Cardiac muscle cell (in vitro differentiated cells and primary cell): ENCODE measurements around the gene CIP2A. TPM values are rescaled to one million over a fixed set of nuclear protein-coding genes. Genes with fewer than 3 reads are reported as not detected.

Experiments used
- DNase-seq, 2 donors: peaks; one replicate each; pipeline versions ENCODE4 v3.0.0 to v3.0.0-alpha.2; 2010 to 2017; ENCODE audit warnings: low read depth in 1 of 2, low spot score in 1 of 2
- H3K27ac ChIP-seq: fragments of 200-600 bp; sonication (generic); 2 replicates; pipeline ENCODE4 v1.5.1; 2016
- H3K27me3 ChIP-seq: fragments of 200-600 bp; sonication (generic); 2 replicates; pipeline ENCODE4 v1.6.0; 2016; ENCODE audit warnings: control low read depth
- H3K36me3 ChIP-seq: fragments of 200-600 bp; sonication (generic); 2 replicates; pipeline ENCODE4 v1.5.1; 2016; ENCODE audit warnings: control low read depth
- H3K4me1 ChIP-seq: fragments of 200-600 bp; sonication (generic); 2 replicates; pipeline ENCODE4 v1.8.1; 2017; ENCODE audit warnings: low read depth, mild to moderate bottlenecking, mixed run types
- H3K4me3 ChIP-seq: fragments of 200-600 bp; sonication (generic); 2 replicates; pipeline ENCODE4 v1.5.1; 2016; ENCODE audit warnings: mild to moderate bottlenecking
- H3K9me3 ChIP-seq: fragments of 200-600 bp; sonication (generic); 2 replicates; pipeline ENCODE4 v1.5.1; 2017; ENCODE audit warnings: low read depth, mild to moderate bottlenecking, control low read depth
- polyA plus RNA-seq: library from polyadenylated mRNA; unstranded; fragments of >200 nt; fragmentation: Nextera tagmentation; extraction: Ambion mirVana; gene quantifications from 2 replicates; pipeline ENCODE4 v1.2.1, GENCODE V29; 2016
- total RNA-seq: library from RNA; depleted of rRNA; stranded (reverse); fragments of >200 nt; gene quantifications from 2 replicates; pipeline ENCODE4 v1.2.3, GENCODE V29; 2016
- TF ChIP-seq, protein P1 (sequence below): IDR thresholded peaks from 2 replicates; pipeline ENCODE4 v1.5.1; 2012; ENCODE audit warnings: low read depth, mild to moderate bottlenecking, low read length

CIP2A gene
- total and polyA plus RNA-seq, 2 experiments from 2014 or later: 8.1 to 12.2 TPM

DNA sequence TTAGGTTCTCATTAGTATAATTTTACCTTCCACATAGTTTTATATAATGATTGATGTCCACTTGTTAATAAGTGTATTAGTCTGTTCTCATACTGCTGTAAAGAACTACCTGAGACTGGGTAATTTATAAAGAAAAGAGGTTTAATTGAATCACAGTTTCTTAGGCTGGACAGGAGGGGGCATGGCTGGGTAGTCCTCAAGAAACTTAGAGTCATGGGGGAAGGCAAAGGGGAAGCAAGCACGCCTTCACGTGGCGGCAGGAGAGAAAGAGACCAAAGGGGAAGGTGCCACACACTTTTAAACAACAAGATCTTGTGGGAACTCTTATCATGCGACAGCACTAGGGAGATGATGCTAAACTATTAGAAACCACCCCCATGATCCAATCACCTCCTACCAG lies 19.5 kb upstream of the CIP2A start:
- Histone ChIP-seq H3K27me3 (no peaks in the 10 kb centered on the region), H3K36me3 (no peaks in the 10 kb centered on the region), H3K4me1 (peaks cover 3% of the 10 kb centered on the region), H3K4me3 (no peak overlapping the region), H3K9me3 (no peaks in the 10 kb centered on the region), H3K27ac (no peak overlapping the region)
- TF ChIP-seq, protein P1, sequence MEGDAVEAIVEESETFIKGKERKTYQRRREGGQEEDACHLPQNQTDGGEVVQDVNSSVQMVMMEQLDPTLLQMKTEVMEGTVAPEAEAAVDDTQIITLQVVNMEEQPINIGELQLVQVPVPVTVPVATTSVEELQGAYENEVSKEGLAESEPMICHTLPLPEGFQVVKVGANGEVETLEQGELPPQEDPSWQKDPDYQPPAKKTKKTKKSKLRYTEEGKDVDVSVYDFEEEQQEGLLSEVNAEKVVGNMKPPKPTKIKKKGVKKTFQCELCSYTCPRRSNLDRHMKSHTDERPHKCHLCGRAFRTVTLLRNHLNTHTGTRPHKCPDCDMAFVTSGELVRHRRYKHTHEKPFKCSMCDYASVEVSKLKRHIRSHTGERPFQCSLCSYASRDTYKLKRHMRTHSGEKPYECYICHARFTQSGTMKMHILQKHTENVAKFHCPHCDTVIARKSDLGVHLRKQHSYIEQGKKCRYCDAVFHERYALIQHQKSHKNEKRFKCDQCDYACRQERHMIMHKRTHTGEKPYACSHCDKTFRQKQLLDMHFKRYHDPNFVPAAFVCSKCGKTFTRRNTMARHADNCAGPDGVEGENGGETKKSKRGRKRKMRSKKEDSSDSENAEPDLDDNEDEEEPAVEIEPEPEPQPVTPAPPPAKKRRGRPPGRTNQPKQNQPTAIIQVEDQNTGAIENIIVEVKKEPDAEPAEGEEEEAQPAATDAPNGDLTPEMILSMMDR: no peak
- DNase-seq: no peak

DNA sequence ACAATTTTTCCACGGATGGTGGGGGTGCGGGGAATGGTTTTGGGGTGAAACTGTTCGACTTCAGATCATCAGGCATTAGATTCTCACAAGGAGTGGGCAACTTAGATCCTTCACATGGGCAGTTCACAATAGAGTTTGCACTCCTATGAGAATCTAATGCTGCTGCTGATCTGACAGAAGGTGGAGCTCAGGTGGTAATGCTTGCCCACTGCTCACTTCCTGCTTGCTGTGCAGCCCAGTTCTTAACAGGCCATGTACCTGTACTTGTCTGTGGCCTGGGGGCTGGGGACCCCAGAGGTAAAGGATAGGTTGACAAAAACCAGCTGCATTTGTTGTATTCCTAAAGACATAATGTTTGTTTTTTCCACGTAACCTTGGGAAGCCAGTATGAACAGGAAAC lies 16.3 kb upstream of the CIP2A start:
- TF ChIP-seq, protein P1: no peak
- H3K36me3 ChIP-seq: no peaks in the 10 kb centered on the region
- H3K4me3 ChIP-seq: no peak overlapping the region
- H3K27me3 ChIP-seq: no peaks in the 10 kb centered on the region
- H3K9me3 ChIP-seq: no peaks in the 10 kb centered on the region
- H3K4me1 ChIP-seq: peaks cover 21% of the 10 kb centered on the region
- no peak overlapping the region for H3K27ac ChIP-seq
- no peak for DNase-seq

DNA sequence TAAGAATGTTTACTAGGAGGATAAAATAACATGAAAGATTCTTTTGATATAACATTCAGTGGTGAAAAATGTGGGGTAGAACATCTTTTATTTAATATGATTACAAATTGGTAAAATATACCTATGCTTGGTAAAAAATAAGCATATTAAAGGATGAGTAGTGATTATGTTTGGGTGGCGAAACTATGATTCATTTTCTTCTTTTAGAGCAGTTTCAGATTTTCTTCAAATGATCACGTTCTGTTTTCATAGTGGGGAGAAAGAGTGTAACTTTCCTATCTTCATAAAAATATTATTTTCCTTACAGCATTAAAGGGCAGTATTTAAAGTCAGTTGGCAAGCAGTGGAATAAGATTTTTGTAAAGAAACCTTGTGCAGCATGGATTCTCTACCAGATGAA lies 15.8 kb upstream of the CIP2A start:
- H3K9me3 ChIP-seq: no peaks in the 10 kb centered on the region

DNA sequence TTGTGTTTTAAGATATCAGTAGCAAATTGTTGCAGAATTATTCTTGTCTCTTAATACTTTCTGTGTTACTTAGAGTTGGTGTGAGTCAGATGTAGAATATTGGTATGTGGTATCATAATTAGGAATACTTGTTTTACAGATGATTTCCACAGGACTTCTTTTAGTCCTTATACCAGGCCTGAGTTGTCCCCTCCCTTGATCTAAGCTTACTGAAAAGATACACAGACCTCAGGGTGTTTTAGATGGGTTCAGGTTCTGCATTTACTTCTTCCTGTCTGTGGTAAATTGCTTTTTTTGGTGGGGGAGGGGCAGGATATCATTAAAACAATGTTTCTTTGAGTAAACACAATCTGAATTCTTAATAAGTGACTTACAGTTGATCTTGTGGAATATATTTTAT lies 14.5 kb upstream of the CIP2A start:
- no peaks in the 10 kb centered on the region for H3K36me3 ChIP-seq
- DNase-seq: peak in 1 of 2 donors; percentile 30
- H3K4me3 ChIP-seq: no peak overlapping the region
- peak overlapping the region; percentile 84 for H3K27ac ChIP-seq
- TF ChIP-seq, protein P1: no peak
- peaks cover 21% of the 10 kb centered on the region for H3K4me1 ChIP-seq
- H3K27me3 ChIP-seq: no peaks in the 10 kb centered on the region
- H3K9me3 ChIP-seq: no peaks in the 10 kb centered on the region

More for the DNA sequence above, 15.8 kb upstream of the CIP2A start:
- Histone ChIP-seq H3K36me3 (no peaks in the 10 kb centered on the region), H3K4me1 (peaks cover 21% of the 10 kb centered on the region), H3K4me3 (no peak overlapping the region), H3K27ac (no peak overlapping the region), H3K27me3 (no peaks in the 10 kb centered on the region)
- DNase-seq: no peak
- TF ChIP-seq, protein P1: no peak

DNA sequence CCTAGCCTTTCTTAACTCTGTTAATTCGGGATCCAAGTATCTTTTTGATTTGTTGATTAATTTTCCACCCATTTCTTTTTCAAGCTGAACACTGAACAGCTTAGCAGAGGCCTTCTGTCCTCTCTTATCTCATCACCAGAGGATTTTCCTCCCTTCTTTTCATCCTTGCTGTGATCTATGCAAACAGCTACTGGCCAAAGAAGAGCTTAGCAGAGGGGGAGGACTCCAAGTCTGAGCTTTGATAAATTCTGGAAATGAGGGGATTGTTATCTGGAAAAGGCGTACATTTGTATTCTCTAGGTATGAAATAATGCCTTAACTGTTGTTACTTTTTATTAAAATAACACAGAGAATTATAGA lies 13.7 kb upstream of the CIP2A start:
- TF ChIP-seq, protein P1: no peak
- Histone ChIP-seq H3K27ac (peak overlapping the region; percentile 84), H3K27me3 (no peaks in the 10 kb centered on the region), H3K4me1 (peaks cover 21% of the 10 kb centered on the region), H3K4me3 (no peak overlapping the region), H3K36me3 (no peaks in the 10 kb centered on the region), H3K9me3 (no peaks in the 10 kb centered on the region)
- no peak for DNase-seq
